Natural killer cell (primary cell): ENCODE data around the gene BLOC1S5. TPM values are rescaled to one million over a fixed set of nuclear protein-coding genes. Genes with fewer than 3 reads are reported as not detected.

Source experiments
- ATAC-seq, 3 donors: fragments of 150-1000 bp in 2 of 3; fragments of 200-7000 bp in 1 of 3; cut with Tn5 transposase; 1 replicate in 1 of 3; 2 replicates in 2 of 3; pipeline ENCODE4 v1.10.0; 2021; ENCODE audit warnings: mild to moderate bottlenecking in 2 of 3, moderate library complexity in 2 of 3
- DNase-seq, 2 donors: peaks; one replicate each; pipeline versions ENCODE4 v3.0.0 to v3.0.0-alpha.2; 2013 to 2021; ENCODE audit warnings: mixed read lengths in 1 of 2
- H3K27ac ChIP-seq: one replicate; pipeline ENCODE4 v1.5.1; 2013; ENCODE audit warnings: mild to moderate bottlenecking, low read length
- H3K27me3 ChIP-seq: one replicate; pipeline ENCODE4 v1.6.1; 2013; ENCODE audit warnings: low read length; ENCODE audit not compliant: control insufficient read depth, insufficient read depth
- H3K36me3 ChIP-seq: one replicate; pipeline ENCODE4 v1.6.1; 2013; ENCODE audit warnings: low read length; ENCODE audit not compliant: control insufficient read depth, insufficient read depth
- H3K4me1 ChIP-seq: one replicate; pipeline ENCODE4 v1.6.1; 2013; ENCODE audit warnings: low read length; ENCODE audit not compliant: control insufficient read depth, insufficient read depth
- H3K4me3 ChIP-seq: one replicate; pipeline ENCODE4 v1.5.1; 2013; ENCODE audit warnings: low read length
- H3K9me3 ChIP-seq: one replicate; pipeline ENCODE4 v1.6.1; 2013; ENCODE audit warnings: low read length; ENCODE audit not compliant: control insufficient read depth, insufficient read depth
- H3K27ac Mint-ChIP-seq, 2 donors: one replicate each; pipeline ENCODE4 v1.8.0; 2022; ENCODE audit warnings: mild to moderate bottlenecking in 2 of 2, mixed read lengths in 2 of 2, moderate library complexity in 1 of 2
- H3K27me3 Mint-ChIP-seq, 2 donors: one replicate each; pipeline ENCODE4 v1.8.0; 2022; ENCODE audit warnings: low read depth in 2 of 2, mixed read lengths in 2 of 2
- H3K36me3 Mint-ChIP-seq: one replicate; pipeline ENCODE4 v1.8.0; 2022; ENCODE audit warnings: mixed read lengths
- H3K4me1 Mint-ChIP-seq, 2 donors: one replicate each; pipeline ENCODE4 v1.8.0; 2022; ENCODE audit warnings: mixed read lengths in 2 of 2
- H3K4me3 Mint-ChIP-seq: one replicate; pipeline ENCODE4 v1.8.0; 2022; ENCODE audit warnings: mild to moderate bottlenecking, moderate library complexity, mixed read lengths
- H3K9me3 Mint-ChIP-seq, 2 donors: one replicate each; pipeline ENCODE4 v1.8.0; 2022; ENCODE audit warnings: mixed read lengths in 2 of 2
- WGBS: methylation state at CpG from one replicate; pipeline ENCODE4 v1.1.7; 2013; ENCODE audit warnings: missing lambda C conversion rate; ENCODE audit not compliant: insufficient coverage; 5-methylcytosine and 5-hydroxymethylcytosine counted together
- intact Hi-C: fragments of 100-400 bp; cut with micrococcal nuclease; formaldehyde crosslinking; loops from one replicate; pipeline ENCODE4 v1.14.2; 2022
- total RNA-seq, 4 donors: library from RNA; stranded (reverse); fragments of 120-200 nt in 1 of 4; gene quantifications; one replicate each; pipeline versions ENCODE4 v1.2.3 to v1.2.4, GENCODE V29; 2013 to 2022
- TF ChIP-seq, protein P1 (sequence below): fragments of 200-600 bp; IDR thresholded peaks from one replicate; pipeline ENCODE4 v1.8.0; 2022; ENCODE audit warnings: antibody characterized with exemption

The BLOC1S5 gene
- total RNA-seq, 3 donors from 2014 or later (not counting 1 experiment from before 2014, with no cell fraction given): 11.2 to 15.9 (median 15.4) TPM

DNA sequence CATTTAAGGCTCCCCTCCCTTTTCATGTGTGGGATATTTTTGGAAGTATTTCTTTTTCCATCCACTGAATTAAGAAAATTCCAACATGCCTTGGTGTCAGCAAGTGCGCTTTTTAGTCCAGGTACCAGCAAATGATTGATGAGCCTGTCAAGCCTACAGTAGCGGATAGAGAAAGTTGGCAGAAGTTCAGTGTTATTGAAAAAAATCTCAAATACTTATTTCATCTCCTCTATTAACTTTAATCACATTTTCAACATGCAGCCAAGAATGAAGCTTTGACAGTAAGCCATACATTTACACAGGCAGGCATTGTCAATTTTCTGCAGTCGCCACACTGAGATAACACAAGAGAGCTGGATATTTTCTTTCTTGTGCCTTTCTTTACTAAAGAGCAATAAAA lies 50.4 kb downstream of the BLOC1S5 start:
- peaks cover 11% of the 10 kb centered on the region for H3K36me3 ChIP-seq
- no peaks in the 10 kb centered on the region for H3K9me3 ChIP-seq
- H3K4me3 ChIP-seq: no peak overlapping the region
- TF ChIP-seq, protein P1, sequence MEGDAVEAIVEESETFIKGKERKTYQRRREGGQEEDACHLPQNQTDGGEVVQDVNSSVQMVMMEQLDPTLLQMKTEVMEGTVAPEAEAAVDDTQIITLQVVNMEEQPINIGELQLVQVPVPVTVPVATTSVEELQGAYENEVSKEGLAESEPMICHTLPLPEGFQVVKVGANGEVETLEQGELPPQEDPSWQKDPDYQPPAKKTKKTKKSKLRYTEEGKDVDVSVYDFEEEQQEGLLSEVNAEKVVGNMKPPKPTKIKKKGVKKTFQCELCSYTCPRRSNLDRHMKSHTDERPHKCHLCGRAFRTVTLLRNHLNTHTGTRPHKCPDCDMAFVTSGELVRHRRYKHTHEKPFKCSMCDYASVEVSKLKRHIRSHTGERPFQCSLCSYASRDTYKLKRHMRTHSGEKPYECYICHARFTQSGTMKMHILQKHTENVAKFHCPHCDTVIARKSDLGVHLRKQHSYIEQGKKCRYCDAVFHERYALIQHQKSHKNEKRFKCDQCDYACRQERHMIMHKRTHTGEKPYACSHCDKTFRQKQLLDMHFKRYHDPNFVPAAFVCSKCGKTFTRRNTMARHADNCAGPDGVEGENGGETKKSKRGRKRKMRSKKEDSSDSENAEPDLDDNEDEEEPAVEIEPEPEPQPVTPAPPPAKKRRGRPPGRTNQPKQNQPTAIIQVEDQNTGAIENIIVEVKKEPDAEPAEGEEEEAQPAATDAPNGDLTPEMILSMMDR: no peak
- H3K4me1 ChIP-seq: no peaks in the 10 kb centered on the region
- Mint-ChIP-seq H3K9me3 (no peaks in the 10 kb centered on the region), H3K36me3 (no peaks in the 10 kb centered on the region), H3K4me3 (no peak overlapping the region), H3K27me3 (no peaks in the 10 kb centered on the region), H3K4me1 (peaks cover 0 to 5% of the 10 kb centered on the region in 2 donors), H3K27ac (no peak overlapping the region)
- no peak for ATAC-seq
- H3K27ac ChIP-seq: no peak overlapping the region
- no peaks in the 10 kb centered on the region for H3K27me3 ChIP-seq
- WGBS: 94% methylated on average over 2 of the region's 3 CpGs
- no peak for DNase-seq
- intact Hi-C loops: no loop called here

DNA sequence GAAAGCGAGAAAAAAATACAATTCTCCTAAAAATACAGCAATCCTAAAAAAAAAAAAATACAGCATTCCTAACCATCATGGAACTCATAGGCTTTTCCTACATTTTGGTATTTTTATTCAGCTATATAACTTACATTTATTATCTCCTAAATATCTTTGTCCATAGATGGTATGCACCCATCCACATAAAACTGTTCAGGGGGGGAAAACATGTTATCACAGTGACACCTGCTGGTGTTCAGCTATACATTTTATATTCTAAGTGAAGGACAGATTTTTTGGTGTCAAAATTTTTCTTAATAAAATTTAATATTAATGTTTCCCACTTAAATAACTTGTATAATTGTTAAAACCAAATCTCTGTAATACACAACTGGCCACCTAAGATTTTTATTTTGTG lies 58.0 kb downstream of the BLOC1S5 start:
- Histone ChIP-seq H3K4me1 (no peaks in the 10 kb centered on the region), H3K27me3 (no peaks in the 10 kb centered on the region), H3K9me3 (no peaks in the 10 kb centered on the region), H3K27ac (no peak overlapping the region), H3K4me3 (no peak overlapping the region), H3K36me3 (peaks cover 3% of the 10 kb centered on the region)
- DNase-seq: peak in 1 of 2 donors; percentile 40
- WGBS: 71% methylated on average over 1 of the region's 1 CpG
- Mint-ChIP-seq H3K4me3 (no peak overlapping the region), H3K27ac (no peak overlapping the region), H3K27me3 (no peaks in the 10 kb centered on the region), H3K4me1 (no peaks in the 10 kb centered on the region), H3K9me3 (no peaks in the 10 kb centered on the region), H3K36me3 (no peaks in the 10 kb centered on the region)
- TF ChIP-seq, protein P1: no peak
- no peak for ATAC-seq
- intact Hi-C loops: loop anchor here (5.0 kb wide), 1 partner anchor 284 kb away; no protein-coding TSS in a partner anchor

DNA sequence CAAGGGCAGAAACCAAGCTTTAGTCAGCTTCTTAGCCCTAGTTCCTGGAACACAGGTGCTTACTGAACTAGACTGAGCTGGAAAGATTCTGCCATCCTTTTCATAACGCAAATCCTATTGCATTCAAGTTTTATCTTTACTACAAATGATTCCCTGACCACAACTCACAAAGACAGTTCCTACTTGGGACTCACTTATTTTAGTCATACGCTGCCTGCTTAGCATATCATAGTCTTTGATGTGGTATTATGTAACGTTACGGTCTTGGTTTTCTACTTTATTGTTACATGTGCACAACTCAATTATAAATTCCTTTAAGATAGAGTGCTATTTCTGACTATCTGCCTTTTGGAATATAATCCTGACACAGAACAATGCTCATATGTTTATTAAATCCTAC lies 59.1 kb downstream of the BLOC1S5 start:
- Mint-ChIP-seq H3K4me3 (no peak overlapping the region), H3K27me3 (no peaks in the 10 kb centered on the region), H3K36me3 (no peaks in the 10 kb centered on the region), H3K27ac (no peak overlapping the region), H3K9me3 (no peaks in the 10 kb centered on the region), H3K4me1 (no peaks in the 10 kb centered on the region)
- ATAC-seq (no peak), DNase-seq (no peak)
- WGBS: 44% methylated on average over 2 of the region's 4 CpGs
- H3K27ac ChIP-seq: no peak overlapping the region
- peaks cover 3% of the 10 kb centered on the region for H3K36me3 ChIP-seq
- H3K4me1 ChIP-seq: no peaks in the 10 kb centered on the region
- TF ChIP-seq, protein P1: no peak
- intact Hi-C loops: loop anchor here (5.0 kb wide), 1 partner anchor 283 kb away; no protein-coding TSS in a partner anchor
- no peaks in the 10 kb centered on the region for H3K27me3 ChIP-seq
- no peaks in the 10 kb centered on the region for H3K9me3 ChIP-seq
- no peak overlapping the region for H3K4me3 ChIP-seq

DNA sequence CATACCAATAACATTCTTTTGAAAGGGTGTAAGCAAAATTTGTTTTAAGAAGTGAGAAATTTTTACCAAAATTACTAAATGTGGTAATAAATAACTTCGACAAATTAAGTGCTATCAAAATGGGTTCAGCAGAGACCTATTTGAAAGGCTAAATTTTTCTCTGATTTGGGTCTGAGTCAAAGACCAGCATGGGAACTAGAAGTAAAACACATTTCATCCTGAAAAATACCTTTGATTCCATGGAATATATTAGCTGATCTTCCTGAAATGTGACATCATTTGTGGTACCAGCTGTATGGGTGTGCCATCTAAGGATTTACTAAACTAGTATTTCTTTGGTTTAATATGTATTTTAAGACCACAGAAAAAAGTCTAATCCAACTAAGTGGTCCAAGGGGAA lies 63.6 kb downstream of the BLOC1S5 start:
- Mint-ChIP-seq H3K4me1 (no peaks in the 10 kb centered on the region), H3K27ac (no peak overlapping the region), H3K27me3 (no peaks in the 10 kb centered on the region), H3K36me3 (no peaks in the 10 kb centered on the region), H3K9me3 (no peaks in the 10 kb centered on the region), H3K4me3 (no peak overlapping the region)
- no peaks in the 10 kb centered on the region for H3K27me3 ChIP-seq
- no peak overlapping the region for H3K4me3 ChIP-seq
- no peak overlapping the region for H3K27ac ChIP-seq
- intact Hi-C loops: no loop called here
- H3K4me1 ChIP-seq: no peaks in the 10 kb centered on the region
- no peaks in the 10 kb centered on the region for H3K36me3 ChIP-seq
- TF ChIP-seq, protein P1: no peak
- no peak for ATAC-seq
- no peaks in the 10 kb centered on the region for H3K9me3 ChIP-seq
- WGBS: 100% methylated on average over 1 of the region's 1 CpG
- DNase-seq: no peak
